OCI-LY3 (cell line): ENCODE data around the gene UNC79.

Experiments used
- H2AFZ ChIP-seq: fragments of 200-600, 300-600 bp; shearing (Covaris generic); 2 replicates; pipeline ENCODE4 v1.6.0; 2014; ENCODE audit warnings: antibody characterized with exemption, low read depth, low read length
- H3K27ac ChIP-seq: fragments of 200-600, 300-600 bp; sonication (generic); 2 replicates; pipeline ENCODE4 v1.5.1; 2014; ENCODE audit warnings: mild to moderate bottlenecking, low read length, moderate library complexity, mixed read lengths
- H3K27me3 ChIP-seq: fragments of 200-600, 300-600 bp; sonication (generic); 2 replicates; pipeline ENCODE4 v1.6.1; 2014; ENCODE audit warnings: low read depth, low read length, mixed read lengths
- H3K36me3 ChIP-seq: fragments of 200-600, 300-600 bp; sonication (generic); replicated peaks from 2 replicates; pipeline ENCODE3; 2014; ENCODE audit warnings: low read depth, low read length, mixed read lengths
- H3K4me1 ChIP-seq: fragments of 300-600, 200-600 bp; sonication (generic); 2 replicates; pipeline ENCODE4 v1.6.1; 2014; ENCODE audit warnings: low read length, mixed read lengths
- H3K4me2 ChIP-seq: fragments of 200-600, 300-600 bp; sonication (generic); 2 replicates; pipeline ENCODE4 v1.6.1; 2014; ENCODE audit warnings: low read length, mixed read lengths
- H3K4me3 ChIP-seq: fragments of 300-600, 200-600 bp; sonication (generic); 2 replicates; pipeline ENCODE4 v1.5.1; 2014; ENCODE audit warnings: antibody characterized with exemption, mild to moderate bottlenecking, low read length, moderate library complexity
- H3K79me2 ChIP-seq: fragments of 300-600, 200-600 bp; shearing (Covaris generic); 2 replicates; pipeline ENCODE4 v1.6.1; 2014; ENCODE audit warnings: mild to moderate bottlenecking, low read length, mixed read lengths
- H3K9ac ChIP-seq: fragments of 300-600, 200-600 bp; shearing (Covaris generic); 2 replicates; pipeline ENCODE4 v1.6.0; 2014; ENCODE audit warnings: mild to moderate bottlenecking, low read length, moderate library complexity
- H3K9me3 ChIP-seq: fragments of 200-600, 300-600 bp; shearing (Covaris generic); 2 replicates; pipeline ENCODE4 v1.6.1; 2014; ENCODE audit warnings: low read length, mixed read lengths; ENCODE audit not compliant: insufficient read depth
- H4K20me1 ChIP-seq: fragments of 200-600, 300-600 bp; sonication (generic); 2 replicates; pipeline ENCODE4 v1.6.1; 2016; ENCODE audit warnings: low read length, mixed read lengths; ENCODE audit not compliant: insufficient read depth
- EZH2phosphoT487 ChIP-seq: fragments of 200-600 bp; shearing (Covaris generic); IDR thresholded peaks from 2 replicates; pipeline ENCODE4 v1.6.1; 2018; ENCODE audit warnings: antibody characterized with exemption, mixed run types, low read depth
- TF ChIP-seq, protein P1 (sequence below): fragments of 200-600, 300-600 bp; sonication (generic); IDR thresholded peaks from 2 replicates; pipeline ENCODE4 v1.5.1; 2014; ENCODE audit warnings: antibody characterized with exemption, low read length, low read depth

The UNC79 gene

DNA sequence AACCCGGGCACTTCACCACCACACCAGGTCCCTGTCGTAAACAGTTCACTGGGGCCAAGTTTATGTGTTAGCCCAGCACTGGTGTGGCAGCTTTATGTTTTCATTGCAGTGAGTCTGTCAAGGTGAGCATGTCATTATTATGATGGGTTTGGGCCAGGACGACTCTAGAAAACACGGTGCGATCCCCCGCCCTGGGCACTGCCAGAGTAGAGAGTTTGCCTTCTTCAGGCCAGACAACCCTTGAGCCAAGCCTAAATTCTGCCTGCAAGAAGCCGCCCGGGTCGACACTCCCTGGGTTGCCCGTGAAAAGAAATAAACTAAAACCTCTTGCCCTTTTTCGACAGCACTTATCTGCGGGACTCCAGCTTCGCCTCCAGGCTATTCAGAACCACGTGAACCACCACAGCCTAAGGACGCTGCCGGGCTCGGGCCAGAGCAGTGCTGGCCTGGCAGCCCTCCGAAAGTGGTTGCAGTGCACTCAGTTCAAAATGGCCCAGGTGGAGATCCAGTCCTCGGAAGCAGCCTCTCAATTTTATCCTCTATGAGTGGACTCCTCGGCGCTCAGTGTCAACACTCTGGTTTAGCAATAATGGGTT lies 275.7 kb downstream of the UNC79 start:
- Histone ChIP-seq H3K4me3 (no peak overlapping the region), H3K79me2 (no peaks in the 10 kb centered on the region), H4K20me1 (no peaks in the 10 kb centered on the region), H2AFZ (no peak overlapping the region), H3K27ac (no peak overlapping the region), H3K36me3 (no peaks in the 10 kb centered on the region), H3K9me3 (no peaks in the 10 kb centered on the region), H3K9ac (no peak overlapping the region), H3K4me2 (no peak overlapping the region), H3K4me1 (no peaks in the 10 kb centered on the region), H3K27me3 (0 out of 2 replicates have a peak, but pooled peaks cover 12% of the 10 kb centered on the region)
- TF ChIP-seq, protein P1, sequence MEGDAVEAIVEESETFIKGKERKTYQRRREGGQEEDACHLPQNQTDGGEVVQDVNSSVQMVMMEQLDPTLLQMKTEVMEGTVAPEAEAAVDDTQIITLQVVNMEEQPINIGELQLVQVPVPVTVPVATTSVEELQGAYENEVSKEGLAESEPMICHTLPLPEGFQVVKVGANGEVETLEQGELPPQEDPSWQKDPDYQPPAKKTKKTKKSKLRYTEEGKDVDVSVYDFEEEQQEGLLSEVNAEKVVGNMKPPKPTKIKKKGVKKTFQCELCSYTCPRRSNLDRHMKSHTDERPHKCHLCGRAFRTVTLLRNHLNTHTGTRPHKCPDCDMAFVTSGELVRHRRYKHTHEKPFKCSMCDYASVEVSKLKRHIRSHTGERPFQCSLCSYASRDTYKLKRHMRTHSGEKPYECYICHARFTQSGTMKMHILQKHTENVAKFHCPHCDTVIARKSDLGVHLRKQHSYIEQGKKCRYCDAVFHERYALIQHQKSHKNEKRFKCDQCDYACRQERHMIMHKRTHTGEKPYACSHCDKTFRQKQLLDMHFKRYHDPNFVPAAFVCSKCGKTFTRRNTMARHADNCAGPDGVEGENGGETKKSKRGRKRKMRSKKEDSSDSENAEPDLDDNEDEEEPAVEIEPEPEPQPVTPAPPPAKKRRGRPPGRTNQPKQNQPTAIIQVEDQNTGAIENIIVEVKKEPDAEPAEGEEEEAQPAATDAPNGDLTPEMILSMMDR, result no peak
- no peak for TF ChIP-seq EZH2phosphoT487

DNA sequence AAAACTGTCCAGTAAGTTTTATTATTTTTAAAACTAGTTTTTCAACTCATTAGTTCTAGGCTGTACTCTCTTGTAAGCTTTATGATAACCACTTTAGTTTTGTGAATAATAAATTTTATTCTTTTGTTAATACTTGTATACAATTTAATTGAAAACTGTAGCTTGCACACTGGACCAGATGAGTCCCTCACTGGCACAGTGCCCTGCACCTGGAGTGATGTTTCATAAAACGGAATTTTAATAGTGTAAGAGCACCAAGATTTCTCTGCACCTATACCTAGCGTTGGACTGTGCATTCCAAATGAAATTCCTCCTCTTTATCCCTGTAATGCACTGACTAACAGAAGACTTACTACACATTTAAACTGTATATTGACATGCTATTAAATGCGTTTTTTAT lies 276.7 kb downstream of the UNC79 start:
- TF ChIP-seq, protein P1, result no peak
- TF ChIP-seq EZH2phosphoT487, result no peak
- Histone ChIP-seq H3K4me2 (no peak overlapping the region), H4K20me1 (no peaks in the 10 kb centered on the region), H3K27ac (no peak overlapping the region), H3K4me1 (no peaks in the 10 kb centered on the region), H3K4me3 (no peak overlapping the region), H3K9me3 (no peaks in the 10 kb centered on the region), H2AFZ (no peak overlapping the region), H3K36me3 (no peaks in the 10 kb centered on the region), H3K27me3 (0 out of 2 replicates have a peak, but pooled peaks cover 6% of the 10 kb centered on the region), H3K79me2 (no peaks in the 10 kb centered on the region), H3K9ac (no peak overlapping the region)

DNA sequence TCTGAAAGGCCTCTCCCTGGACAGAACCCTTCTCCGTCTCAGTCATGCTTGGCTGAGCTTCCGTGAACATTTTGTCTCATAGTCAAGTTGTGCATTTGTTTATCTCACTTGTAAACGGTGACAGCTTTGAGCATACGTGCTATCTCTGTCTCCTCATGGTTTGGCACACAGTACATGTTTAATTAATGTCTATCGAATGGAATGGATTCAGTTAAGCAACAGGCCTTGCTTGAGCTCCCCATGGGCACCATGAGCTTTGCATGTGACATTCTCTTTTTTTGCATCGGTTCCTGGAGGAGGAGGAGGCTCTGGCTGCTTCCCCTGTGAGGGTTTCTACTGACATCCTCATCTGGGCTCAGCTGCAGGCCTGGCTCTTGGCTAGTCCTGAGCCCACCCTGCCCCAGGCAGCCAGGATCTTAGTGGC lies 277.6 kb downstream of the UNC79 start:
- Histone ChIP-seq H3K79me2 (no peaks in the 10 kb centered on the region), H4K20me1 (no peaks in the 10 kb centered on the region), H3K27me3 (0 out of 2 replicates have a peak, but pooled peaks cover 3% of the 10 kb centered on the region), H3K9ac (no peak overlapping the region), H3K36me3 (no peaks in the 10 kb centered on the region), H3K4me2 (no peak overlapping the region), H3K27ac (no peak overlapping the region), H2AFZ (no peak overlapping the region), H3K4me3 (no peak overlapping the region), H3K9me3 (no peaks in the 10 kb centered on the region), H3K4me1 (no peaks in the 10 kb centered on the region)
- TF ChIP-seq EZH2phosphoT487, result no peak
- TF ChIP-seq, protein P1, result no peak

DNA sequence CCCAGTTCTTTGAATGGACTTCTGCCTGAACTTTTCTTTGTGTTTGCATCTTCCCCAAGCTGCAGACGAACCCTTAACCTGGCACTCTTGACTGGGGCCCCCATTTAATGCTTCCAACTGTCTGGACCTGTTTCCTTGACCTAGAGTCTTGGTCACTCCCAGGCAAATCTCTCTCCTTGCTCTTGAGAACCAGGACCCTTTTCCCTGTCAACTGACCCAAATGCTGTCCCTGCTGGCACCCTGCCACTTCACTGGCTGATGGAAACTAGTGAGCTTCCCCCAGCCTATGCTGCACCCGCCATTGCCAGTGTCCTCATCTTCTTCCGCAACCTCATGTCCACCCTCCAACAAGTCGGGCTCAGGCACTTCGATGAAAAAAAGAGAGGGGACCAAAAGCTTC lies 278.1 kb downstream of the UNC79 start:
- no peak overlapping the region for H3K27ac ChIP-seq
- no peak overlapping the region for H3K4me2 ChIP-seq
- H3K9ac ChIP-seq, result no peak overlapping the region
- no peaks in the 10 kb centered on the region for H4K20me1 ChIP-seq
- no peaks in the 10 kb centered on the region for H3K79me2 ChIP-seq
- H3K27me3 ChIP-seq, result 0 out of 2 replicates have a peak, but pooled peaks cover 3% of the 10 kb centered on the region
- H3K9me3 ChIP-seq, result no peaks in the 10 kb centered on the region
- no peaks in the 10 kb centered on the region for H3K4me1 ChIP-seq
- no peak overlapping the region for H2AFZ ChIP-seq
- TF ChIP-seq, protein P1, result no peak
- no peak for TF ChIP-seq EZH2phosphoT487
- H3K36me3 ChIP-seq, result no peaks in the 10 kb centered on the region
- H3K4me3 ChIP-seq, result no peak overlapping the region
